GM19239 (cell line): ENCODE results near the gene TMEM269.
A peak's percentile ranks its signal among the peaks of the same experiment; 100 is the strongest.
"Not testable (repeated sequence)": the region's sequence is repeated elsewhere in the genome, so short reads cannot be mapped to it uniquely, and the experiment has no call there.

Experiments used
- DNase-seq: peaks from one replicate; pipeline ENCODE4 v3.0.0; 2011; ENCODE audit warnings: low spot score; ENCODE audit not compliant: insufficient read length
- FAIRE-seq: peaks from 2 replicates; lab custom pipeline; 2011; peaks lifted over from hg19 to GRCh38; lab: Jason Lieb, UNC

The TMEM269 gene

GRCh38 chr1:42747125-42747524, 37.7 kb upstream of the TMEM269 start:
- no peak for FAIRE-seq

GRCh38 chr1:42748021-42748420, 36.8 kb upstream of the TMEM269 start:
- FAIRE-seq (no peak), DNase-seq (no peak)

More at GRCh38 chr1:42747125-42747524, 37.7 kb upstream of the TMEM269 start:
- peak; percentile 56 for DNase-seq

DNA sequence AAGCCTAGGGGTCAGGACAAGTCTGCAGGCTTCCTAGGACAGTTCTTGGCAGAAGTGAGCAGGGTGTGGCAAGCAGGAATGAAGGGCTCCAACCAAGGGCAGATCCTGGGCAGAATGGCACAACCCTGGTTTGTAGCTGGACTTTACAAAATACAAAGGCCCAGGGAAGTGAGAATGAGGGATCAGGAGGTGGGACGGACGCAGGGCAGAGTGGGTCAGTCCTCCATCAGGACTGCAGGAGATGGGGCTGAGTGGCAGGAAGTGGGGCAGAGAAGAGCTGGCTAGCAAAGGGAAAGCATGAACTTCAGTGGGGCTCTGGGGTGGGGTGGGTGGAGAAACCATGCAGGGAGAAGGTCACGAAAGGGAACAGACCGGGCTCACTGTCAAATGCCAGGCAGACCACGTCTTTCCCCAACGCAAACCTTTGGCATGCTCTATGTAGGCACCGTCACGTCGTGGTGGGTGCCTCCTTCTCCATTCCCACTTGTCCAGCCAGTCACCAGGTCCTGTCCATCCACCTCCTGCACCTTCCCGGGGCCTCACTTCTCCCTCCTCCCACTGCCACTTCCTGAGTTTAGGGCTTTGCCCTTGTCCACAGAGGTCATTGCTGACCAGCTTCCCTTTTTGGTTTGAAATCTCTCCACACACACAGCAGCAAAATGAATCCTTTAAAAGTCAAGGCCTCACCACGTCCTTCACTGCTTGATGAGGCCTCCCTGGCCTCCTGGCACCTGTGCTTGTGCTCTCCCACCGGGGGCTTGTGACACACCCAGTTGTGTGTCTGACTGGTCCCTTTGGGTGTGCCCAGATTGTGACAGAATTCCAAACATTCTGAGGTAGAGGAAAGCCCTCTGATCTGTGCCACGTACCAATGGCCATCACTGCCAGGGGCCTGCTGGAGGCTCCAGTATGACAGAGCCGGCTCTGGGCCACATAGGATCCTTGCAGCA, 36.1 kb upstream of the TMEM269 start:
- FAIRE-seq (no peak), DNase-seq (no peak)

GRCh38 chr1:42750041-42750440, 34.8 kb upstream of the TMEM269 start:
- FAIRE-seq, result no peak

DNA sequence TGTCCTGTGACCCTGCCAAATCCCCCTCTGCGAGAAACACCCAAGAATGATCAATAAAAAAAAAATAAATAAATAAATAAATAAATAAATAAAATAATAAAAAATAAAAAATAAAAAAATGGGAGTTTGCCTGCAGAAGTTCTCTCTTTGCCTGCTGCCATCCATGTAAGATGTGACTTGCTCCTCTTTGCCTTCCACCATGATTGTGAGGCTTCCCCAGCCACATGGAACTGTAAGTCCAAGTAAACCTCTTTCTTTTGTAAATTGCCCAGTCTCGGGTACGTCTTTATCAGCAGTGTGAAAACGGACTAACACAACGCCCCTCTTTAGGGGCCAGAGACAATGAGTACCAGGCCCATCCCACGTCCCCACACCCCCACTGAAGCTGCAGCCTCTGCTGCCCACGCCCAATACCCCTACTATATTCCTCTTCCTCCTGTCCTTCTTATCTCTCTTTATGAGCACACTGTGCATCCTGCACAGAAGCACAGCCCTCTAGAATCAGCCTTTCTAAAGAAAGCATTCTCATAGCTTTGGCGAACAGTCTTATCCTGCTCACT, 33.2 kb upstream of the TMEM269 start:
- not testable (repeated sequence) for FAIRE-seq, DNase-seq

More at GRCh38 chr1:42750041-42750440, 34.8 kb upstream of the TMEM269 start:
- no peak for DNase-seq

DNA sequence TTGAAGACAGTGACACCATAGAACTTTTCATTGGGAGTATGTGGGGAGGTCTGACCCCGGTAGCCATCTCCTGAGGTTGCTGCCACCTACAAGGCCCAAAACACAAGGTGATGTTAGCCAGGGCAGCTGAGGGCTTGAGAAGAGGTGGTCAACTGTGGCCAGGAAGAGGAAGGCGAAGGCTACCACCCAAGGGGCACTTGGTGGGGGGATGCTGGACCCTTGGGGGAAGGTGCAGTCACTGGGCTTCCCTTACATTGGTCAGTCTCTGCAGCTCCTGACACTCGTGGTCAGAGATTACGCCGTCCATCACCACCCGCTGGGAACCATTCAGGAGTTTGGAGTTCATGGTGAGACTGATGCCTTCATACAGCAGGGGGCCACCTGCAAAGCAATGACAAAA, 32.5 kb upstream of the TMEM269 start:
- no peak for FAIRE-seq

DNA sequence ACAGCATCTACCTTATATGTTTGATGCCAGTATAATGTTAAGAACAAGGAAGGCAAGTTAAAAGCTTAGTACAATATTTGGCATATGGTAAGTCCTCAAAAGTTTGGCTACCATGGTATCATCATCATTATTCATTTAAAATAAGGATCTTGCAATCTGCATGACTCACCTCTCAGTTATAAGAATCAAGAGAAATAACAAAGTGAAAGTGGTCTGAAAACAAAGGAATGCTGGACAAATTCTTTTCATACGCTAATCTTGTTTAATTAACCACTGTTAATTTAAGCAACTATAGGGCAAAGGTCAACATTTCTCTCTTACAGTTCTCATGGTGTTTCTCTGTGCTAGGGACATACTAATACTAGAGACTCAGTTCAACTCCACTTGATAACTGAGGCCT, 31.7 kb upstream of the TMEM269 start:
- FAIRE-seq, result no peak
- no peak for DNase-seq

More for the DNA sequence above, 32.5 kb upstream of the TMEM269 start:
- no peak for DNase-seq

DNA sequence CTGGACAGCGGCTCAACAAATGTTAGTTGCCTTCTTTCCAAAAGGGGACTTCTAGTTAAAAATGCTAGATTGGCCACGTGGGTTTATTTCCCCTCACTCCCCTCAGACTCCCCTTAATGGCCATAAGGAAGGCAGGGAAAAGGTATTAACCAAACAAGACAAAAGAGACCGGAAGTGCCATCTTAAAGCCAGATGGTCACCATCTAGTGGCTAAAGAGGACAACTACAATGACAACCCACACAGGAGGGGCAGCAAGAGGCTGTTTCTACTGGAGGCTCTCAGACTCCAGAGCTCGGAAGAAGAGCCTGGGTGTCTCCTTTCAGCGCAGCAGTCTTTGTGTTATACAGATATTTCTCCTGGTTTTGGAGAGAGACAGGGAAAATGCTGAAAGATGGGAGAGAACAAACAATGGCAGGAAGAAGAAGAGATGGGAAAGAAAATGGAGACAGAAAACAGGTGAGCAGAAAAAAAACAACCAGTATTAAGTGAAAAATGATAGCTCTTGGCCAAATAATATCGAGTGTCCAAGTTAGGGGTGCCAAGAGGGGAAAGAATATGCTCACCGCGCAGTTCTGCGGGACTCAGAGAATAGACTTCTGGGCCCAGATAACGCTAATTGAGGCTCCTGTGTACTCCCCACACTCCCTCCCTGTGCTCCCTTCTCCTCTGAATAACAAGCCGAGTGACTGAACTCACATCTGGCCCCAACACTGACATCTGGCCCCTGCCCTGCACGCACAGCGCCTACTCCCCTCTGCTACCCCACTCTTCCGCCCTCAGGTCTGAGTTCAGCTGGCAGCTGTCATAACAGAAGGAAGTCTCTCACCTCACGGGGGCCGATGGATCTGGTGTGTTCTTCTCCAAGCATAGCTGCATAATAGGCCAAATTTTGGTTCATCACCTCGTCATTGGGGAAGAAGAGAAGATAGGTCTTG, 27.6 kb upstream of the TMEM269 start:
- DNase-seq, result peak; percentile 69
- peak; percentile 70 for FAIRE-seq

- FAIRE-seq (no peak), DNase-seq (no peak)
These were observed 26.9 kb upstream of the TMEM269 start for GRCh38 chr1:42757892-42758275.

DNA sequence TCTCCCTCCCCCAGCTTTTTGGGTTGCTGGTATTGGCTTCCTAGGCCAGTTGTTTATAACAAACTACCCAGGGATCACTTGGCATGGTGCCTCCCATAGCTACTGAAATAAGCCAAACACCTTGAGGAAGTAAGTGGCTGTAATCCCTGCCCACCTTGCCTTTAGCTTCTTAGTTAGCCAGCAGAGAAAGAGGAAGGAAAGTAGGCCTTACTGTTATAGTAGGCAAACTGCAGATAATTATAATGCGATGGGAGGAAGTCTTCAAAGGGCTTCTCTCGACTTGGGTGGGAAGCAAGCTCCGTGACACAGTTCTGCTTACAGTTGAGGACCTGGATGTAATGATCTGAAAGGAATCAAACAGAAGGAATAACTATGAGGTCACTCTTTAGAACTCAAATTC, 26.1 kb upstream of the TMEM269 start:
- no peak for FAIRE-seq

GRCh38 chr1:42759114-42759513, 25.7 kb upstream of the TMEM269 start:
- no peak for FAIRE-seq

More for the DNA sequence above, 26.1 kb upstream of the TMEM269 start:
- DNase-seq, result no peak

GRCh38 chr1:42761567-42761966, 23.2 kb upstream of the TMEM269 start:
- FAIRE-seq (no peak), DNase-seq (no peak)

More at GRCh38 chr1:42759114-42759513, 25.7 kb upstream of the TMEM269 start:
- DNase-seq, result no peak

GRCh38 chr1:42762269-42762668, 22.5 kb upstream of the TMEM269 start:
- FAIRE-seq, result no peak
- no peak for DNase-seq

DNA sequence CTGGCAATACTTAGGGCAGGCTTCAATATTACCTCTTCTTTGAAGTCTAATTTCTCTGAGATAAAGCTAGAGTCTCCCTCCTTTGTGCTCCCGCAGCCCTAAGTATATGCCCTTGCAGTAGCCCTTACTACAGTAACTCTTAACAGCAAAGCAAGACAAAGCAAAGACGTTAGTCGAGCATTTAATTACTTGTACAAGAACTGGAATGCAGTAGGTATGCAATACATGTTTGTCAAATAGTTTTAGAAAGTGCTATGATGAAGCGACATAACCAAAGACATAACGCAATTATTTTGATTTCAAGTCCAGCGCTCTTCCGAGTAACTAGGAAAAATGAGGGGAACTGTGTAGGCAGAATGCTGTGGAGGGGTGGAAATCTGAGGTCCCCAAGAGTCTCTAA, 19.5 kb upstream of the TMEM269 start:
- FAIRE-seq (no peak), DNase-seq (no peak)

DNA sequence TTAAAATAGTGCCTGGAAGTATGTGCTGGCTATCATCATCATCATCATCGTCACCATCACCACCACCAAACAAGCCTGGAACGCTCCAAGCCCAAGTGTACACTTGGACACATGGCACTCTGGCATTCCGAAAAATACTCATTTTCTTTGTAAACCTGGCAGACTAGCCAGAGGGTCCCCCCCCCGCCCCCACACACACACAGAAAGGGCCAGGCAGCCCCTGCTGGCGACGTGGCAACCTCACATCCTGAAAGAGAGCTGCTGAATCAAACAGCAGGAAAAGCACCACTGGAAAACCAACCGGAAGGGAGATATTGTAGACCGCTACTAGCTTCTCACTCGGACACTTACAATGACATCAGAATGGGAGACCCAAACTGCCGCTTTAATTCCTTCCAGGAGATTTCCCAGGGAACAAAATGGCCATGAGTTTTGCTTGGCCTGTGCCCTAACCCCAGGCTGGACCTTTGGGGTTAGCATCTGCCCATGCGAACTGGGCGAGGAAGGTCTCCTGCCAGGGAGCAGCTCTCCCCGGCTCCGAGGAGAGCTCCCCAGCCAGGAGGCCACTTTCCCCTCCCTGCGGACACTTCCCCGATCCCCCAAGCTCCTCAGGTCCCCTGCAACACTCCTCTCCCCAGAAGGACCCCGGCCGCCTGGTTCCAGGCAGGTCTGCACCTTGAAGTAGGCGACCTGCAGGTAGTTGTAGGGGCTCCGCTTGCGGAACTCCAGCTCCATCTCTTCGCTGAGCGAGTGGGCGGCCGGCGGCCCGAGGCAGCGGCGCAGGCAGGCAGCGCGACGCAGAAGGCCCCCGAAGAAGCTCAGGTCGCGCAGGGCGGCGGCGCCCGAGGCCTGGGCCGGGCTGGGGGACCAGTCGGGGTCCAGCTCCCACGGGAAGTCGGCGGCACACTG, 18.7 kb upstream of the TMEM269 start:
- FAIRE-seq, result peak; percentile 65

GRCh38 chr1:42766741-42767509, 17.9 kb upstream of the TMEM269 start, which contains the start of the genes C1orf50 and P3H1:
Gene C1orf50 (plus strand): TSS chr1:42767249. CDS start chr1:42767312, 63 bp downstream.
Gene P3H1 (minus strand): TSS chr1:42767028. CDS start chr1:42766971, 57 bp downstream.
- peak; percentile 96 for FAIRE-seq

More for the DNA sequence above, 18.7 kb upstream of the TMEM269 start:
- no peak for DNase-seq

DNA sequence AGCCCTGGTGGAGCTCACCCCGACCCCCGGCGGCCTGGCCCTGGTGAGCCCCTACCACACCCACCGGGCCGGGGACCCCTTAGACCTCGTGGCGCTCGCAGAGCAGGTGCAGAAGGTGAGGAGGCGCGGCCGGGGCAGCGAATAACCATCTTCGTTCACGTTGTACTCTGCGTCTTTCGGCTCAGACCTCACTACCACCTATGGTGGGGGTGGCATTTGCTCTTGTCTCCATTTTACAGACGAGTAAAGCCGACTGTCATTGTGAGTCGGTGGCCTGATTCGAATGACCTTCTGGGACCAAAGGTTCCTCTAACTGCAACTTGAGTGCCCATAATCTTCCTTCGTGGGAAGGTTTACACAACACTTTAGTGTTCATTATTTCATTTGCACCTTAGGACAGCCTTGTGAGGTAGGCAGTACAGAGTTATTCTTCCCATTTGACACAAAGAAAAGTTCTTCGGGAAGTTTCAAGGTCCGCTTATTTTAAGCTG, 17.2 kb upstream of the TMEM269 start:
- DNase-seq (no peak), FAIRE-seq (peak; percentile 8)

More at GRCh38 chr1:42766741-42767509, 17.9 kb upstream of the TMEM269 start, which contains the start of the genes C1orf50 and P3H1:
- DNase-seq, result peak; percentile 88

DNA sequence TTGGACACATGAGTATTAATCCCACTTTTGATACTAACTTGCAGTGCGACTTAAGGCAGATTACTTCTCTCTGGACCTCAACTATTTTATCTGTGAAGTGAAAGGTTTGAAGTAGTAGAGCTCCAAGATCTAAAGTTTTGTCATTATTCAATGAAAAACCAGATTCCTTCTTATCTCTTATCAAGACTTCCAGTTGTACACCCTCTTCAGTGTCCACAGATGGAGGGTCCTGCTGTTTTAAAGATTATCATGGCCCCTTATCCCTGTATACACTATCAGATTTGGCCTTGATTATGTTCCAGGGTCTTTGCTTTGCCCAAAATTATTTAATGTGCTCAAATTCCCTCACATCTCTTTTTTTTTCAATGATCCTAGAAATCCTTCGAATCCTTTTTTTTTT, 16.6 kb upstream of the TMEM269 start:
- FAIRE-seq, result no peak
- no peak for DNase-seq
